T-helper 1 cell treated with Interleukin-12 subunit alpha and Interleukin-12 subunit beta and Interleukin-4 antibody, amounts not matched to agents 30 ng/mL and 1 ng/mL, for 36 hours (primary cell): Measurements from ENCODE around the gene UGT1A4. TPM values are rescaled to one million over a fixed set of nuclear protein-coding genes. Genes with fewer than 3 reads are reported as not detected.

Source experiments
- intact Hi-C: fragments of 100-400 bp; cut with micrococcal nuclease; formaldehyde crosslinking; loops from one replicate; pipeline ENCODE4 v1.15.1; 2024
- total RNA-seq: library from RNA; stranded (reverse); gene quantifications from 2 replicates; pipeline ENCODE4 v1.2.3, GENCODE V29; 2022

The UGT1A4 gene
- total RNA-seq = not detected in 2 replicates

DNA sequence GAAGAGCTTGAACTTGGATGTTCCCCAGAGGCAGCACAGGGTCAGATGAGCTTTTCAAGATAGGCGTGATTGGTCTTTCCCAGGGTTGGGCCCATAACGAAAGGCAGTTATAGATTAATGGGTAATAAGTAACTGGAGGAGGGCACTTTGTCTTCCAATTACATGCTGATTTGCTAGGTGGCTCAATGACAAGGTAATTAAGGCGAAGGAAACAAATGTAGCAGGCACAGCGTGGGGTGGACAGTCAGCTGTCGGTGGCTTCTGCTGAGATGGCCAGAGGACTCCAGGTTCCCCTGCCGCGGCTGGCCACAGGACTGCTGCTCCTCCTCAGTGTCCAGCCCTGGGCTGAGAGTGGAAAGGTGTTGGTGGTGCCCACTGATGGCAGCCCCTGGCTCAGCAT lies at the start of gene UGT1A4:
TSS of gene UGT1A4 (plus strand) at position 185 of the 400 bp plus-strand sequence. CDS start at position 270, 85 bp downstream.
- intact Hi-C loops = no loop called here

DNA sequence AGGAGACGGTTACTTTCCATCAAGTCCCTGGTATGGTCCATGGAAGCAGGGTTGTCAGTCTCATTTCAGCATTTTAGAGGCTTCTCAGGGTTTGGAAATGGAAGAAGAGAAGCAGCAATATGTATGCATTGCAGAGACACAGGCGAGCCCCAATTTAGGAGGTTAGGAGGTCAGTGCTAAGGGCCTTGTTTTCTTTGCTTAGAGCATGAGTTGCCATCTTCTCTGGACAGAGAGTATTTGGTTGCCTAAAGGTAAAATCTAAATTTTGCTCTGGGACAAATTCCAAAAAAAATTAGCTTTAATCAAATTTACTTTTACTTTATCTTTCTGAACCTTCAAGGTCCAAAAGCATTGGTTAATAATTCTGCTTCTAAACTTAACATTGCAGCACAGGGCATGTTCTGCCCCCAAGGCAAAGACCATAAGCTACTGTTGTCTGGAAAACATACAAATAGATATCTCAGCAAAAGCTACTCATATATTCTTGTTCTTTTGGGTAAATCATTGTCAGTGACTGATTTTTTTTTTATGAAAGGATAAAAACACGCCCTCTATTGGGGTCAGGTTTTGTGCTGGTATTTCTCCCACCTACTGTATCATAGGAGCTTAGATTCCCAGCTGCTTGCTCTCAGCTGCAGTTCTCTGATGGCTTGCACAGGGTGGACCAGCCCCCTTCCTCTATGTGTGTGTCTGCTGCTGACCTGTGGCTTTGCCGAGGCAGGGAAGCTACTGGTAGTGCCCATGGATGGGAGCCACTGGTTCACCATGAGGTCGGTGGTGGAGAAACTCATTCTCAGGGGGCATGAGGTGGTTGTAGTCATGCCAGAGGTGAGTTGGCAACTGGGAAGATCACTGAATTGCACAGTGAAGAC lies 47.0 kb upstream of the UGT1A4 start, which contains the start of gene UGT1A9:
TSS of gene UGT1A9 (plus strand) at position 609 of the 872 bp plus-strand sequence. CDS start at position 646, 37 bp downstream.
- intact Hi-C loops = no loop called here

DNA sequence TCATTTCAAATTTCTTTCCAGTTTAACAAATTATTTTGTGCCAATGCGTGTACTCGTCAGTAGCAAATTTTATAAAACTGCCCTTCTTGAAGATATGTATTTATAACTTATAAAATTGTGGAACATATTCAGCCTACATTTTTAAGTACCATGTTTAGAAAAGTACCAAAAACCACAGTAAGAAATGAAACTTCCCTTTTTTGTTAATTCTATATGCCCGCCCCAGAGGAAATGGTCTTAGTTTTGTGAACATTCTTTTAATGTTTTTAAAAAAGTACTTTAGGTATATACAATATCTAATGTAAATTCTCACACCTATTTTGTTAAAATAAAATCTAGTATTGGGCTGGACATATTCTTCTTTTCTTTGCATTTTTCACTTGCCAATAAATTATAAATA lies 45.6 kb upstream of the UGT1A4 start:
- intact Hi-C loops = no loop called here

DNA sequence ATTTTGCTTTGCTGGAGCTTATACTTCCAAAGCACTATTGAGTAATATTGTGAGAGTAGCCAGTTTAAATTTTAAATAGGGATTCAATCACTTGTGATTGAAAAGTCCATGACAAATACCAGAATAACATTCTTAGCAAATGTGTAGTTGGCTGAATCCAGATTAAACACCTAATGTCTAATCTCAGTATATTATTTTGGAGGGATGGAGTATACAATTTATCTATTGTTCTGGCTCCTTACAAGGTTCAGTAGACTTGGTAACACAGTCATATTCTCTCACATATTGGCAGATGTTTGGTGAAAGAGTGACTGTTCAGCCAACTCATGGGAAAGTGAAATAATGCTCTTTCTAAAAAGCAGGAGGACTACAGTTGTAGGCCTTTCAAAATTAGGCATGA lies 44.6 kb upstream of the UGT1A4 start:
- intact Hi-C loops = no loop called here

DNA sequence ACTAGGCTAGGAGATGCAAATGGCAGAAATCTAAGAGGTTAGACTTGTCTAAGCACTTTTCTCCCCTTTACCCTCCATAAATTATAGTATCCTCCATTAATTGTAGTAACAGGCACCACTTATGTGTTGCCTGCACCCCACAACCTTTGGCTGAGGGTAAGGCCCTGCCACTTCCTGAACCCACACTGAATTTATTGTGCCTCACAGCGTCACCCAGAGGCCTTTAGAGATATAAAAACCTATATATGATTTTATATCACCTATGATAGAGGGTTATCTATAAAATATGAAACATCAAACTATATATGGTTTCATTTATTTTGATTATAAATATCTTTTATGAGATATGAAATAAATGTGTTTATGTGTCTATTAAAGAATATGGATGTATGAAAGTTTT lies 44.2 kb upstream of the UGT1A4 start:
- intact Hi-C loops = no loop called here

DNA sequence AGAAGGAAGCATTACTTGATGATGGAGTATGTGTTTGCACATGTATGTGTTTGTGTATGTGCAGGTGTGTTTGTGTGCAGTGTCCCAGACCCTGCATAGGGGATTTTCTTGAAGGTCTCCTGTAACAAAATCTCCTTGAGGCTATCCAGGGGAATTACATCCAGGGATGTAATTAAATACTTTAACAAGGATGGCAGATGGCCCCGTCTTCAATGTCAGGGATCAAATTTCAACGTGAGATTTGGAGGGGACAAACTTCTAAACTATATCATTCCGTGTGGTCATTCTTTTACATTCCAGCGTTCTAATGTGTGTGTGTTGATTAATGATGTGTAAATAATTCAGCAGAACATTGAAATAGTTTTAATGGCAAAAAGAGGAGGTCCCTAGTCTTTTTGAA lies 43.5 kb upstream of the UGT1A4 start:
- intact Hi-C loops = no loop called here

DNA sequence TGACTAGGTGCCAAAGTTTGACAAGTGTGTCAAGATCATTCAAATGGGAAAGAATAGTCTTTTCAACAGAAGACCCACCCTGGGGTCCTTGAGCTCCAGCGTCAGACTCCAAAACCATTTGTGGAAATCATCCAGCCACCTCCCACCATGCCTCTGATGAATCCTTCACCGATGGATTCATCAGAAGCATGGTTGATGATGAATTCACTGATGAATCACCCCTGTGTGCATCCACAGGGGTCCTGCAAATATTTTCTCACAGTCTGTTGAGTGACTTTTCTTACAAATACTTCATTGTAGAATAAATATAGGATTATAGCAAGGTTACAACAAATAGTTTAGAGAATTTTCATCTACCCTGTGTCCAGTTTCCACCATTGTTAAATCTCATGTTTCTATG lies 42.5 kb upstream of the UGT1A4 start:
- intact Hi-C loops = no loop called here

DNA sequence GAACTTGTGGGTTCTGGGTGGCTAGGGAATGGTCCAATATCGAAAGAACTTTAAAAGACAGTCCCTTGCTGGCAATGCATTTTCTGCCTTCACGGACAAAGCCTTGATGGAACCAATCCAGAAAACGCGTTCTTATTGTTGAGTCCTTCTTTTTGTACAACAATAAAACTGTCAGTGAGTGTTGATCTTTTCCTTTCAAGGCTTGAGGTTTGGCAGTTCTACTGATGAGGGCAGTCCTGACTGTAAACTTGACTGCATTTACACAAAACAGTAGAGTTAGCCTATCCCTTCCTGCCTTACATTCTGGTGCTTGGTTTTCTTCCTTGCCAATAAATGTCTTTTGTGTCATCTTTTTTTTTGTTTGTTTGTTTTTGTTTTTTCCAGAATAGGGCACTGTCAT lies 39.3 kb upstream of the UGT1A4 start:
- intact Hi-C loops = no loop called here

DNA sequence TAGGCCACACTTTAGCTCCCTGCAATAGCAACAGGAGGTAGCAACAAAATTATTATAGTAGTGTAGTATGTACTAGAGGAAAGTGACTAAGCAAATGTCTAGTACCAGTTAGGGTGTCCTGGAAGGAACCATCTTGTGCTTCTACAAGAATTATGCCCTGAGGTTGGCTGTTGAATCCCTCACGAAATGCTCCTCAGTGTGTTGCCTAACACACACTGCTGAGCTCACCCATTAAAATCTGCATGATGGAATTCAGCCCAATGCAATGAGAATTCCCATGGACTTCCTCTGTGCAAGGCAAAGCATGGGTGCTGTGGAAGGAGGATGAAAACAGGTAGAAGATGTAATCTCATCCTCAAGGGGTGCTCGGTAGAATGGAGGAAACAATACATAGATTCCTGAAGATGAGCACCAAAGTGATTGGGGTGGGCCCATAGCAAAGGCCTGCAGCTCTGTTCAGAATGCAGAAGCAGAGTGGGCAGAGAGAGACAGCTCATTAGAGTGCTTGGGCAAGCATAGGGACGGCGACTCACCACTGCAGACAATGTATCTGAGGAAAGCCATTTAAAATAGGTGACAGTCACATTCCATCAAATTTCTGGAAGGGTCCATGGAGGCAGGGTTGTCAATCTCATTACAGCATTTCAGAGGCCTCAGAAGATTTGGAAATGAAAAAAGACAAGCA lies 38.0 kb upstream of the UGT1A4 start:
- intact Hi-C loops = no loop called here

DNA sequence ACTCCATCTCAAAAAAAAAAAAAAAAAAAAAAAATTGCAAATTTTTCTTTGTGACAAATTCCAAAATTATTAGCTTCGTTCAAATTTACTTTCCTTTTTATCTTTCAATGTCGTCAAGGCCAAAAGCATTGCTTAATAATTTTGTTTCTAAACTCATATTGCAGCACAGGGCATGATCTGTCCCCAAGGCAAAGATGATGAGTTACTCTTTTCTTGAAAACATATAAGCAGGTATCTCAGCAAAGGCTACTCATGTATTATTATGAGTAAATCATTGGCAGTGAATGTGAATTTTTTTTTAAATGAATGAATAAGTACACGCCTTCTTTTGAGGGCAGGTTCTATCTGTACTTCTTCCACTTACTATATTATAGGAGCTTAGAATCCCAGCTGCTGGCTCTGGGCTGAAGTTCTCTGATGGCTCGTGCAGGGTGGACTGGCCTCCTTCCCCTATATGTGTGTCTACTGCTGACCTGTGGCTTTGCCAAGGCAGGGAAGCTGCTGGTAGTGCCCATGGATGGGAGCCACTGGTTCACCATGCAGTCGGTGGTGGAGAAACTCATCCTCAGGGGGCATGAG lies 36.9 kb upstream of the UGT1A4 start, which contains the start of gene UGT1A7:
TSS of gene UGT1A7 (plus strand) at position 381 of the 579 bp plus-strand sequence. CDS start at position 418, 37 bp downstream.
- intact Hi-C loops = no loop called here

DNA sequence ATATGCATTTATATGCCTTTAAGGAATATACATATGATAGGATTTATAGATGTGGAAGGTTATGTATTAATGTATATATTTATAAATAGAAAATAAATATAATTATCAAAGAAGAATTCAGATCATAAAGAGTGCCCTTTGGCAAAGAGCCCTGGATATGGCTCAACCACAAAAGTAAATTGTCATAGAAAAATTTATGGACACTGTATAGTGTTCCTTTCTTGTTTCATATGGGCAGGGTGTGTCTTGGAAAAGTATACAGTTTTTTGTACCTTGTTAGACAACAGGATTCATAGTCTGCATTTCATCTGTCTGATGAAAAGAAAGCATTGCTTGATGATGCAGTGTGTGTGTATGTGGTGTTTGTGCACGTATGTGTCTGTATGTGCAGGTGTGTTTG lies 33.9 kb upstream of the UGT1A4 start:
- intact Hi-C loops = no loop called here

DNA sequence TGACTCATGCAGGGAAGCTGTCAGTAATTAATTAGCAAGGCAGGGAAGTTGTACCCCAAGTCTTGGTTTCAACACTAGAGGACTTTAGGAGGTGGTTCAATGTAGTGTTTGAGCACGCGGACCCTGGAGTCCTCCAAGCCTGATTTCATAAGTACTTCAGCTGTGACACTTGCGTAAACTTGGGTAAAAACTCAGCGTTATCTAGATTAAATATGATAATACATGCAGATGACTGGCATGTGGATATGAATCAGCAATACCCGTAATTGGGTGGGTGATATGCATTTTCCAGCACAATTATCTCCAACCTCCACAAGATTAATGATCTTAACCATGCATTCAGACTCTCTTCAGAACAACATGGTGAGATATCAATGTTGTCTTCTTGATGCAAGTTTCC lies 31.6 kb upstream of the UGT1A4 start:
- intact Hi-C loops = no loop called here

DNA sequence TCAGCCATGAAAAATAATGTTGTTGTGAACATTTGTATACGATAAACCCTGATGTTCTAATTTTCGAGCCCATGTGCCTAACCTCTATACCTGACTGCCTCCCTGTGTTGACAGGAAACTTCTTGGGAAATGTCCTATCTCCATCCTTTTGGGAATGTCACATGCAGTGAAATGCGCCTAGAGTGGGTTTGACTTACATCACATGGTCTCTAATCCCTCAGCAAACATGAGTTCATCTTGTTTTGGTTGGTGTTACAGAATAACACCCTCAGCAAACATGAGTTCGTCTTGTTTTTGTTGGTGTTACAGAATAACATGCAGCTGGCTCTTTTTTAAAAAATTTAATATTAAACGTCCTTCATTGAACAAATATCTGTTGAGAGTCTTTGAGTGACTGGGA lies 30.2 kb upstream of the UGT1A4 start:
- intact Hi-C loops = no loop called here

DNA sequence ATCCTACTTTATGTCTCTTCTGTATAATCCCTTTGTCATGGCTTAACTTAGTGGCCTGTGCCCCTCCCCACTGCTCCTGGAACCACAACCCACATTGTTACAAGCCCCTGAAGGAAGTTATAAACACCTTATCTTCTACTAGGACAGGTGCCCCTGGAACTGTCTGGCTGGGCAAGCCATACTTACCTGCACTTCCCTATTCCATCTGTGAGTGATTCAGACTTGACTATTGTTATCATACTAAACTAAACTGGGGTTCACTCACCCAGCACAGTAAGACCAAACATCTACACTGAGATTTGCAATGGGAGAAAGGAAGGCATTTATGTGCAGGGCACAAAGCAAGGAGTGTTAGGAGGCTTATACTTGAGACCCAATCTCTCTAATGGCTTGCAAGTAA lies 29.5 kb upstream of the UGT1A4 start:
- intact Hi-C loops = no loop called here

DNA sequence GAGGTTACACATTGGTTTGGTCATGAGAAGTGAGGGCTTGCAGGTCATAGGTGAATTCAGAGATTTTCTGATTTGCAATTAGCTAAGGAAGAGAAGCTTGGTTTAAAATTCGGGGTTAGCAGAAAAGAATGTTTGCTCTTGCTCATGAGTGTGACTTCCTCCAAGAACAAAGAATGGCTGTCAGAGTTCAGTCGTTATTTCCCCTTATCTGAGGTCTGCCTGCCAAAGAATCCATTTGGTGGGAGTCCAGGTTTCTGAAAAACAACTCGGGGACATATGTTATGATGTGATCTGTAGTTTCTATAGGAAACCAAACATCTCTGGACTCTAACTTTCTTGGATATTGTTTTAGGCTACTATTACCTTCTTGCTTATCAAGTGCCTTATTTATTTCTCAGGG lies 29.0 kb upstream of the UGT1A4 start:
- intact Hi-C loops = no loop called here

DNA sequence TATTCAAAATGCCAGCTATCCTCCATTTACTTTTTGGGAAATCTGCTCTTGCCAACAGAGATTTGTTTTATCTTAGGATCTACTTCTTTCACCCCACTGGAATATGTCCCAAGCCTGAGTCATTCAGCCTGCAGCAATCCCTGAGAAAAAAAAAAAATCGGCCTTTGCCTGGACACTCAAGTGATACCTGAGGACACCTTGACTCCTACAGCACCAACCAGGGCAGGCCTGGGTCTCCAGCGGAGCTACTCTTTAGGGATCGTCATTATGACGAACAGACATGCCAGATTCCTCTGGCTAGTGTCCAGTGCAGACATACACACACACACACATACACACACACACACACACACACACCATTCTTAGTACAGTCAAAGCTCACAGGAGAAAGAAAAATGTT lies 28.1 kb upstream of the UGT1A4 start:
- intact Hi-C loops = no loop called here

DNA sequence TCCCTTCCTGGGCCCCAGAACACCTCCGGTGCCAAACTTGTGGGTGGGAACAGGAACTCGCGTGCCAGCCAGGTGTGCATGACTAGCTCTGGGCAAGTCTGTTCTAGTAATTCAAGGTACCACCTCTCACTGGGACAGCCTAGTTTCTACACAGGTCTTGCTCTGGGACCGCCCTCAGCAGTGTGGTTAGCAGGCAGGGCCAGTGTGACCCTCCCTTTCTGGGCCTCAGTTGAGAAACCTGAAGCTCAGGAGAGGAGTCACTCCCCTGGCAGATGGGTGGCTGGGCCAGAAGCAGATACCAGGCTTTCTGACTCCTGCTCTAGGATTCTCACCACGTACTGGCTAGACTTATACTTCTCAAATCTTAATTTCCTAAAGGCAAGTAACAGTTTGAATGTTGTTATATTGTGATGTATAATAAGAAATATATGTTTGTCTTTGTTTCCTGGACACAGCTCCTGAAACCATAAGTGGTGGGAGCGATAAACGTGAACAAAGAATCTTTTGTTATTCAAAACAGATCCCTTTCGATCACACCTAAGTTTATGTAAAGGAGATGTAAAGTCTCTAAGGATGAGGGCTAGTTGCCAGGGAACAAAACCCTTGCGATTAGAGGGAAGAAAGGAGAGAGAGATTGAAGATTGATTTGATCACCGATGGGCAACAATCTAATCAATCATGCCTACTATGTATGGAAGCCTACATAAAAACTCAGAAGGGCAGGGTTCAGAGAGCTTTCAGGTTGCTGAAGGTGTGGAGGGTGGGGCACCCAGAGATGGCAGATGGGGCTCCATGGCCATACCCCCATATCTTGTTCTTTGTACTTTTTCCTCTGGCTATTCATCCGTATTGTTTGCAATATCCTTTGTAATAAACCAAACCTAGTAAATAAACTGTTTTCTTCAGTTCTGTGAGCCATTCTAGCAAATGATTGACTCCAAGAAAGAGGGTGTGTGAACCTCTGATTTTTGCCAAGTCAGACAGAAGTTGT lies 26.8 kb upstream of the UGT1A4 start:
- intact Hi-C loops = no loop called here

DNA sequence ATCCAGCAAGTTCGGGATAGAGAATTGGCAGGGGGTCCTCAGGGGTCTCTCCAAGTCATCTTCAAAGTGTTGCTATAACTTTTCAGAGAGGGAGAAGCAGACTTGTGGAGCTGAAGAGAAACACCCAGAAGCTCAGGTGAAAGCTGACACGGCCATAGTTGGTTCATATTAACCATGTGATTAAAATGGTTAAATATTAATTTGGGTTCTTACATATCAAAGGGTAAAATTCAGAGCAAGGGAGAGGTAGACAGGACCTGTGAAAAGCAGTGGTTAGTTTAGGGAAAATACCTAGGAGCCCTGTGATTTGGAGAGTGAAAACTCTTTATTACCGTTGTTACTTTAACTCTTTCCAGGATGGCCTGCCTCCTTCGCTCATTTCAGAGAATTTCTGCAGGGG lies 25.9 kb upstream of the UGT1A4 start, which contains the start of gene UGT1A6:
TSS of gene UGT1A6 (plus strand) at position 243 of the 400 bp plus-strand sequence. CDS start at position 358, 115 bp downstream.
- intact Hi-C loops = no loop called here

DNA sequence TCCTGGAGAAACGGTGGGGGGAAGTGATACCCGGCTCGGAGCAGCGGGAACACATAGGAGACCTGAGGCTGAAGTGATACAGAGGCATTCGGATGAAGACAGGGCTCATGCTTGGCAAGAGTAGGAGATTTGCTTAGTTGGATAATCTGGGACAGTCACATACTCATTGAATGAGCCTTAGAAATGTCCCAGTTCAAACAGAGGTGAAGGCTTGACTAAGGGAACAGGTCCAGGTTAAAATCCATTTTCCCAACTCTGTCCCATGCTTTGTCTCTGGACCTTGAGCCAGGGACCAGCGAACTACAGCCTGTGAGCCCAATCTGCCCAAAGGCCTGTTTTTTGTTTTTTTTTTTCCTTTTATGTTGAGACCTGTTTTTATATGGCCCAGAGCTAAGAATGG lies 24.6 kb upstream of the UGT1A4 start:
- intact Hi-C loops = no loop called here

DNA sequence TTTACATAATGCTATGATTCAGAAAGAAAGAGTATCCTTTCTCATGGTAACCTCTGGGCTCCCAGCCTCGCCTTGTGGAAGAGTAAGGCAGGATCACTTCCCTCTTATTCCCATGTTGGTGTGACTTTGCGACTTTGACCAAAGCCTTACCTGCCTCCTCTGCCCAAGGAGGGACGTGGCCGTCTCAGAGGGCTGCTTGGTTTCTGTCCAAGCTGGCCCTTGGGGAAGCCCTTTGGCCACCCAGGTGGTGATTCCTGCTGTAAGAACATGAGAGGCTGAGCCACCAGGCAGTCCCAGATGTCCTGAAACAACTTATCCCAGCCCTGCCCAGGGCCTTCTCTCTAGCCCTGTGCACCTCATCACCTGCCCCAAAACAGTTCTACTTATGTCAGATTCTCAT lies 19.8 kb upstream of the UGT1A4 start:
- intact Hi-C loops = no loop called here
